GM12891 (cell line): ENCODE results near the gene GPC3.

Experiments used
- POLR2AphosphoS5 ChIP-seq: IDR thresholded peaks from 2 replicates; pipeline ENCODE4 v1.6.1; 2011; ENCODE audit warnings: low read depth, low read length, control low read depth
- POU2F2 ChIP-seq: IDR thresholded peaks from 2 replicates; pipeline ENCODE4 v1.6.1; 2011; ENCODE audit warnings: low read depth, mild to moderate bottlenecking, control low read depth, low read length, moderate library complexity
- TAF1 ChIP-seq: IDR thresholded peaks from 2 replicates; pipeline ENCODE4 v1.6.1; 2011; ENCODE audit warnings: low read depth, low read length, control low read depth

DNA sequence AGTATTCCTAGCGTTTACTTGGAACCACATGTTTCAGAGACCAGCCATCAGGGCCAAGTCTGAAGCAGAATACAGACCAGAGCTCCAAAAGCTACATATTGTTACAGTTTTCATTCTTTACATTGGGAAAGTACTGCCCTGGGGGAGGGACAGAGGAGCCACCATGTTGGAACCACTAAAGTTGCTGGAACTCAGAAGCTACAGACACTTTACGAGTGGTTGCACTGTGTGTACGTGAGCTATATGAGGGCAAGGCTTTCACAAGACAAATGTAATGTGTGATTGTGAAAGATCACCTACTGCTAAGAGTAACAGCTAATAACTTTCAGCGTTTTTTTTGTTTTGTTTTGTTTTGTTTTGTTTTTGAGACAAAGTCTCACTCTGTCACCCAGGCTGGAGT is 11.7 kb downstream of the GPC3 start:
- TF ChIP-seq POLR2AphosphoS5 (no peak), POU2F2 (no peak), TAF1 (no peak)
